GM12891 (cell line): ENCODE measurements around the gene KCNG2.

ENCODE experiments used
- POLR2A ChIP-seq: IDR thresholded peaks from 2 replicates; pipeline ENCODE4 v1.6.1; 2011; ENCODE audit warnings: low read depth, low read length, control low read depth
- POLR2AphosphoS5 ChIP-seq: IDR thresholded peaks from 2 replicates; pipeline ENCODE4 v1.6.1; 2011; ENCODE audit warnings: low read depth, low read length, control low read depth
- TAF1 ChIP-seq: IDR thresholded peaks from 2 replicates; pipeline ENCODE4 v1.6.1; 2011; ENCODE audit warnings: low read depth, low read length, control low read depth

DNA sequence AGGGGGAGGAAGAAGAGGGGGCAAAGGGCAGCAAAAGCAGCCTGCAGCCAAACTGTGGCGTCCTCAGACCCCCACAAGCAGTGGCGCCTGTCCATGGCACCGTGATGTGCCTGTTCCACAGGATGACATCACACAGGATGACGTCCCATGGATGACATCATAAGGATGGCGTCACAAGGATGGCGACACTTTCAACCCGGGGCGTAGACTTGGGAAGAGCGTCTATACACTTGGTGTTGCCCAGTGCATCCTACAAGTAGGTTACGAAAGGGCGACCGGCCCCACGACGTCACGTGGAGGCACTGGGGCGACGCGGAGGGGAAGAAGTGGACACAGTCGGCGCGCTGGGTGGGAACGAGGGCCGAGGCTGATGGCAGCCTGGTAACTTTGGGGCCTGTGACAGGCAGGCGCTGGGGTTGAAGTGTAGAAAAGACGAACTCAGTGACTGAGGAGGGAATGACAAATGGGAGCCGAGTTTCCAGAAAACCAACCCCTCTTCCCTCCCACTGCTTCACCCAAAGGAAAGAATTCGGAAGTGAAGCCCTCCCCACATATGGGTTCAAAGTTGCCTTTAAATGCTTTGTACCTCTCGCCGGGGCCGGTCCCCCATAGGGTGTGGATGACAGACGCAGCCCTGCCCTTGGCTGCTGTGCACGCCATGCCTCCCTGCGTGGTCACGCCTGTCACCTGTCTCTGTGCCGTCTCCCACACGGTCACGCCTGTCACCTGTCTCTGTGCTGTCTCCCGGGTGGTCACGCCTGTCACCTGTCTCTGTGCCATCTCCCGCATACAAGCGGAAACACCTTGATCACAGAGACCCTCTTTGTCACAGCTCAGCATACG is 13.4 kb upstream of the KCNG2 start:
- no peak for TF ChIP-seq TAF1
- no peak for TF ChIP-seq POLR2AphosphoS5
- no peak for TF ChIP-seq POLR2A
